Gastrocnemius medialis (tissue), 4 donors: ENCODE data around the gene DUSP8.

Source experiments
- CTCF ChIP-seq, 5 experiments: fragments of 450-650 bp in 3 of 5; fragments of 200-600 bp in 2 of 5; sonication (generic) in 2 of 5; IDR thresholded peaks in 4 of 5; conservative IDR thresholded peaks in 1 of 5; 1 replicate in 4 of 5; 2 replicates in 1 of 5; pipeline ENCODE4 v1.5.1; 2016 to 2019; ENCODE audit warnings: antibody characterized with exemption in 5 of 5, mild to moderate bottlenecking in 3 of 5, moderate library complexity in 3 of 5
- POLR2A ChIP-seq, 2 donors: fragments of 450-650 bp; IDR thresholded peaks; one replicate each; pipeline ENCODE4 v1.6.1; 2017; ENCODE audit warnings: antibody characterized with exemption in 2 of 2, mild to moderate bottlenecking in 2 of 2, moderate library complexity in 2 of 2

DNA sequence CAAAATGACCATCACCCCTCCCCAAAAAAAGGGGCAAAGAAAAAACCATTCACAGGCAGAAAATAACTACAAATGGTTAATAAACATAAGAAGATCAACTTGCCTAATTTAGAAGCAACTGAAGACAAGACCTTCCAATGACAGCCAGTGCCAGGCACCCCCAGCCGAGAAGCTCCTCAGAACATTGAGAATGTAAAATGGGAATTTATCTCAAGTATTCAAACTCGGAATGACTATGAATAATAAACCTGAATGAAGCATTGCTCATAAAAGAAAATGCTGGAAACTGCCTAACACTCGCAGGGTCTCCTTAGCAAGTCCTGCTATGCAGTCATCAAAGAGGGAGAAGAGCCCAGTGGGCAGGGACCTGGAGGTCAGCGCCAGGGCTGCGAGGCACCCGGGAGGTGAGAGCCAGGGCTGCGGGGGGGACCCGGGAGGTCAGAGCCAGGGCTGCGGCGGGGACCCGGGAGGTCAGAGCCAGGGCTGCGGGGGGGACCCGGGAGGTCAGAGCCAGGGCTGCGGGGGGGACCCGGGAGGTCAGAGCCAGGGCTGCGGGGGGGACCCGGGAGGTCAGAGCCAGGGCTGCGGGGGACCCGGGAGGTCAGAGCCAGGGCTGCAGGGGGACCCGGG lies 62.3 kb downstream of the DUSP8 start:
- TF ChIP-seq CTCF (IDR thresholded peaks at IDR 0.05 in 4 of 5, conservative IDR thresholded peaks at IDR 0.05 in 1 of 5): no peak
- no peak for TF ChIP-seq POLR2A (IDR thresholded peaks at IDR 0.05)
